ENCODE results near the gene SLC35E4.
"Not testable (repeated sequence)": the region's sequence is repeated elsewhere in the genome, so short reads cannot be mapped to it uniquely, and the experiment has no call there.

The SLC35E4 gene

DNA sequence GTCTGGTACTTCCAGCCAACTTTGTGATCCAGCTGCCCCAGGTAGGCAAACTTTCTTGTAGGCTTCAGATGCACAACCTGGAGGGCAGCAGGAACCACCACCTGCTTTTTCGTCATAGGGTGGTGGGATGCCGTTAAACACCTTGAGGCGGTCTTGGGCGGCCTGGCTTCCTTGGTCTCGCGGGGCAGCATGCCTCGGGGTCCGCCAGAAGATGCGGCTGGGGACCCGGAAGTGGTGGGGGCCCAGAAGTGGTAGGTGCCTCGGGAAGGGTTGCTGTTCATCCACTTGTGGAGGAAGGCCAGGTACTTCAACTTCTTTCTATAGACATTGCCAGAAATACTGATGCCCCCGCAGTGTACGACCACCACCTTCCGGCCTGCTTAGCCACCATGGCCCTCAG lies 18.8 kb downstream of the SLC35E4 start:
- no peak for DNase-seq

- DNase-seq: no peak
These were observed 20.0 kb downstream of the SLC35E4 start for GRCh38 chr22:30655532-30655931.

GRCh38 chr22:30662040-30662439 lies 26.5 kb downstream of the SLC35E4 start:
- no peak for DNase-seq

- no peak for DNase-seq
These were observed 29.2 kb downstream of the SLC35E4 start for GRCh38 chr22:30664798-30665197.

- DNase-seq: no peak
These were observed 29.7 kb downstream of the SLC35E4 start for GRCh38 chr22:30665266-30665665.

GRCh38 chr22:30665786-30666185 lies 30.2 kb downstream of the SLC35E4 start:
- no peak for DNase-seq

DNA sequence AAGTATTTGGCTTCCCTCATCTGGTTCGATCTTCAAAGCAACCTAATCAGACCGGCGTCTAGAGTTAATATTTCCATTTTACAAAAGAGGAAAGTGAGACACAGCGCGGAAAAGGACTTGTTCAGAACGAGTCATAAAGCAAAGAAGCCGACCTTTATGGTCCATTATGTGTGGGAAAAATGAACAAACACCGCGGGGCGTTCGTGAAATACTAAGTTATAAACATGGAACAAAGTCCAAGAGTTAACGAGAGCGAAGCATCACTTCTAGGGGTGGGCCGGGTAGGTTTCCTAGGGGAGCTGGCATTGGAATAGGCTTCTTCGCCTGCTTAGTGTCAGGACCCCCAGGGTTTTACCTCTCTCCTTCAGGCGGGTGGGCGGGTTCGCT lies 31.5 kb downstream of the SLC35E4 start:
- DNase-seq: no peak

DNA sequence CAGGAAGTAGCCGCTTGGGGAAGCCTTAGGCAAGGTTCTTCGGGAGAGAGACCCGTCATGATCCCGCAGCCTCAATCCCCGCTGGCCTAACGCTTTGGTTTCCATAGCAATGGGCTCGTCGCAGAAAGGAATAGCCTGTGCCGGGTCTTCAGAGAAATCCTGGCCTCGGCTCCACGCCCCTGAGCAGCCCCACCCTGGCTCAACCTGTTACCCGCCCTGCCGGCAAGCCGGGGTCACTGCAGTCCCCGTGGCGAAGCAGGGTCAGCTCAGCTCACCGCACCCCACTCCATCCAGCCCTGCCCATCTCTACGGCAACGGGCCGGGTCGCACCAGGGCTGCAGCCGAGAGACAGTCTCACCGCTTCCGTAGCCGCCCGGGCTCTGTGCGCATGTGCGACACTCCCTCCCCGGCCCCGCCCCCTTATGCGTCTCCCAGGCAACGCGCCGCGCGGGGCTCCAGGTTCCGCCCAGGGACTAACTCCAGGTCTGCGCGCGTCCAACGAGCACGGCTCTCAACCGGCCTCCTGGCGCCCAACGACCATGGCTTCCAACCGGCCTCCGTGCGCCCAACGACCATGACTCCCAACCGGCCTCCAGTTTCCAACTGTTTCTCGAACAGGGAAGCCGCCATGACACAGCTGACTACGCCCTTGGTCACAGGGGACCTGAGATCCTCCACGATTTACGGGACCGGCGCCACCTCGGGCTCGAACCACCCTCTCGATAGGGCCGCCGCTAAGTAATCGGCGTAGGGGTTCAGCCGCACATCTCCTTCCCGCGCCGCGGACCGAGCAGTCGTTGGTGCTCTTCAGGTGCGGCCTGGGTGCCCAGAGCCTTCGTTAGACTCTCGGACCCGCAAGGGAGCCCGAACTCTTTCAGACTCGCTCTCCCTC lies 32.2 kb downstream of the SLC35E4 start, which contains the start of gene DUSP18:
DUSP18 (minus strand) TSS at position 382 of the 892 bp plus-strand sequence. CDS start 3,872 bp downstream, outside the sequence.
- DNase-seq: peak; percentile 91

- DNase-seq: no peak
These were observed 32.8 kb downstream of the SLC35E4 start for GRCh38 chr22:30668386-30668710.

- DNase-seq: no peak
These were observed 35.5 kb downstream of the SLC35E4 start for GRCh38 chr22:30671071-30671470.

DNA sequence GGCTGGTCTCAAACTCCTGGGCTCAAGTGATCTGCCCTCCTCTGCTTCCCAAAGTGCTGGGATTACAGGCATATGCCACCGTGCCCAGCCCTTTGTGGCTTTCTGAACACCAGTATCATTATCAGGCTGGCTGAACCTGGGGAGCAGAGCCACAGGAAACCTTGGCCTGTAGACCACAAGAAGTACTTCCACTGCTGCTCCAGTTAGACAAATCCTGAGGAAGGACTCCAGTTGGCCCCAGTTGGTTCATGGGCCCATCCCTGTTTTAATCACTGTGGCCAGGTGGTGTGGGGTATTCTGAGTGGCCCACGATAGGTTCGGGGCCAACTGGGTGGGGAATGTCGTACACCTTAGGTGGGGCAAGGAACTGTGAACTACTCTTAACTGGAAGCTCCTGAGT lies 37.6 kb downstream of the SLC35E4 start:
- DNase-seq: no peak

- no peak for DNase-seq
These were observed 38.9 kb downstream of the SLC35E4 start for GRCh38 chr22:30674482-30674881.

DNA sequence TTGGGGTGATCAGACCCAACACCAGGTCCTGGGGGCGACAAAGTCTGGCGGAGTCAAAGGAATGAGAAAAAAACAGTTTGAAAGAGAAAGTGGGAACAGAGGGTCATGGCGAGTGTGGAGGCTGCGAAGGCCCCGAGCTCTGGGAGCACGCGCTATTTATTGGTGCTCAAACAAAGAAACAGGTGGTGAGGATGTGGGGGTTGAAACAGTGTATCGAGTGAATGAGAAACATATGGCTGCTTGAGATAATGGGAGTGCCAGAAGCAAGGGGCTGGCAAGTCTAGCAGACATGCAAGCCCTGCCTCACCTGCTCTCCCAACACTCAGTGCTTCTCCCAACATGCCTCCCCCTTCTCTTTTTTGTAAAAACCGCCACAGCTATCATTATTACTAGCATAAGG lies 39.9 kb downstream of the SLC35E4 start:
- no peak for DNase-seq

DNA sequence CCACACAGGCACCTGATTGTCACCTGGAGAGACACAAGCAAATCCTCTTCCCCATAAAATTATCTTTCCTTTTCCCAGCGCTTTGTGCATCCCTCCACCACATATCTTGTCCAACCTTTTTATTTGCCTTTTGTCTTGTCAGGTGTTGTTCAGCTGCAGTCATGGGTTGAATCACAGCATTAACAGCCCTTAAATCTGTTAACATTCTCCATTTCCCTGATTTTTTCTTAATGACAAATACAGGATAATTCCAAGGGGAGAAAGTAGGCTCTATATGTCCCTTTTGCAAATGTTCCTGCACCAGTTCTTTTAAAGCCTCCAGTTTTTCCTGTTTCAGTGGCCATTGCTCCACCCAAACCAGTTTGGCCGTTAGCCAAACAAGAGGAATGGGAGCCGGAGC lies 41.0 kb downstream of the SLC35E4 start:
- DNase-seq: not testable (repeated sequence)

GRCh38 chr22:30679895-30680690 lies 44.5 kb downstream of the SLC35E4 start:
- DNase-seq: not testable (repeated sequence)

GRCh38 chr22:30680991-30681770 lies 45.6 kb downstream of the SLC35E4 start:
- no peak for DNase-seq

DNA sequence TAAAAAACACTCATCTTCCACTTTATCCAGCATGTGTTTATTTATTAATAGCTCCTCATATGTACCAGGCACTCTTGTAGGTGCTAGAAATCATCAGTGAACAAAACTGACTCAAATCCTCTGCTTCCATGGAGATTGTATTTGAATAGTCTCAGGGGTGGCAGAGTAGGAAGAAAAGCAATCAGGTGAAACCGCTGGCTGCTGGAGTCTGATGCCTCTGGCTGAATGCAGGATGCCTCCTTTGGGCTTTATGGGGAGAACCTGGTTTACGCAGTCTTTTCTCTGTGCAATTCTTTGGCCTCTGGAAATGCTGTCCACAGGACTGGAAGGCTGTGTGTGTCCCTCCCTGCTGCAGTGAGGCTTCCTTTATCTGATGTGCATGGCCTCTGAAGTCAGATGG lies 46.2 kb downstream of the SLC35E4 start:
- DNase-seq: no peak

- no peak for DNase-seq
These were observed 49.6 kb downstream of the SLC35E4 start for GRCh38 chr22:30685178-30685577.

GRCh38 chr22:30687358-30687757 lies 51.8 kb downstream of the SLC35E4 start:
- DNase-seq: no peak

DNA sequence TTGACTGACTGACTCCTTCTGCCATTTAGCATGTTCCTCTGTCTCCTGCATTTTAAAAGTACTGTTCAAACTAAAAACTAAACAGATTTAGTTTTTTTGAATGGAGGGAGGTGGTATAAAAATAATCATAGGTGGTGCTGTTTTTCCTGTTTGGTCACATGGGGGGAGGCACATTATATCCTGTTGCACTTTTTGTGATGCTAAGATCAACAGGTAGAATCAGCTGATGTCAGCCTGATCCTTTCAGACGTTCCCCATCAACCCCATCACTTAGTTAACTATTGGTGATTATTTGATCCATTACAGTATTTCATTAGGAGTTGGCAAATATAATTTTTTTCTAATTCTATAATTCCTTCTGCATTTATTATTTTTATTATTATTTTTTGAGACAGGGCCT lies 54.0 kb downstream of the SLC35E4 start:
- DNase-seq: no peak

- DNase-seq: no peak
These were observed 55.6 kb downstream of the SLC35E4 start for GRCh38 chr22:30691204-30691603.

- DNase-seq: peak; percentile 47
These were observed 58.6 kb downstream of the SLC35E4 start for GRCh38 chr22:30694171-30694639.

All from stimulated activated CD4-positive, alpha-beta T cell treated with anti-CD3 and anti-CD28 coated beads, Interleukin-1b, Interleukin-23, amount 100 ng/mL, for 48 hours (primary cell).